RKO (cell line): ENCODE measurements around the gene SAMD11.
"Not testable (repeated sequence)": the region's sequence is repeated elsewhere in the genome, so short reads cannot be mapped to it uniquely, and the experiment has no call there.

ENCODE experiments used
- DNase-seq: peaks from one replicate; pipeline ENCODE4 v3.0.0-alpha.2; 2016; ENCODE audit warnings: low spot score

SAMD11 gene

GRCh38 chr1:978069-978834 is 54.5 kb downstream of the SAMD11 start:
- peak; percentile 60 for DNase-seq

- no peak for DNase-seq
Observed at GRCh38 chr1:978835-979743, 55.4 kb downstream of the SAMD11 start.

- no peak for DNase-seq
Observed at GRCh38 chr1:979744-980072, 56.0 kb downstream of the SAMD11 start.

GRCh38 chr1:980137-980571 is 56.4 kb downstream of the SAMD11 start:
- DNase-seq, result no peak

GRCh38 chr1:980602-981395 is 57.1 kb downstream of the SAMD11 start:
- DNase-seq, result no peak

- DNase-seq, result no peak
Observed at GRCh38 chr1:981491-981954, 57.8 kb downstream of the SAMD11 start.

- DNase-seq, result no peak
Observed at GRCh38 chr1:981955-982558, 58.3 kb downstream of the SAMD11 start, which contains the start of gene PERM1. Gene PERM1 (minus strand): TSS chr1:982093. CDS start chr1:981029, 1,064 bp downstream.

GRCh38 chr1:982765-983436 is 59.2 kb downstream of the SAMD11 start:
- no peak for DNase-seq

- DNase-seq, result no peak
Observed at GRCh38 chr1:983798-984475, 60.2 kb downstream of the SAMD11 start.

- no peak for DNase-seq
Observed at GRCh38 chr1:984476-984814, 60.7 kb downstream of the SAMD11 start.

- DNase-seq, result no peak
Observed at GRCh38 chr1:985126-985525, 61.4 kb downstream of the SAMD11 start.

GRCh38 chr1:988061-988460 is 64.3 kb downstream of the SAMD11 start:
- not testable (repeated sequence) for DNase-seq

- DNase-seq, result not testable (repeated sequence)
Observed at GRCh38 chr1:991275-991674, 67.6 kb downstream of the SAMD11 start.

GRCh38 chr1:991895-992294 is 68.2 kb downstream of the SAMD11 start:
- DNase-seq, result no peak

GRCh38 chr1:992362-992761 is 68.6 kb downstream of the SAMD11 start:
- DNase-seq, result no peak

- DNase-seq, result no peak
Observed at GRCh38 chr1:993379-993995, 69.8 kb downstream of the SAMD11 start.
